NCI-H1048 (cell line): Measurements from ENCODE around the gene TRAF7.
"Not testable (repeated sequence)": the region's sequence is repeated elsewhere in the genome, so short reads cannot be mapped to it uniquely, and the experiment has no call there.

Experiments used
- DNase-seq: peaks from one replicate; lab custom pipeline; 2025; lab: John Stamatoyannopoulos, UW

TRAF7 gene

DNA sequence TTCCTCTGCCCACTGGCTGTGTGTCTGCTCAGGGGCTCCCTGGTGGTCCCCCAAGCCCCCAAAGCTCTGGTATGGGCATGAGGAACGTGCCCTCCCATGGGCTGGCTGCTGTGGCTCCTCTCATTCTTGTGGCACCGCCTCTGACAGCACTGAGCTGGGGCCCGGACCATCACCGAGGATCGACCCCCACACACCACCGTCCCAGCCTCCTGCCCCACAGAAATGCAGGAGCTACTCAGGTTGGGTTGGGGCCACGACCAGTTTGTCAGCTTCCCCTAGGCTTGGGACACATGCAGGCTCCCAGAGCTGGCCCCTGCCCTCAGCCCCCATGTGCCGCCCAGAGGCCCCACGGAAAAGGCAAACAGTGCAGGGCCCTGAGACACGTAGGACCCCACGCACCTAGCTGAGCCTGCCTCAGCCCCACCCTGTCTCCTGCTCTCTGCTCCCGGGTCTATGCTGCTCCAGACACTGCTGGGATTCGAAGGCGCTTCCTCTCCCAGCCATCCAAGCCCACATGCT lies 44.1 kb downstream of the TRAF7 start:
- no peak for DNase-seq

DNA sequence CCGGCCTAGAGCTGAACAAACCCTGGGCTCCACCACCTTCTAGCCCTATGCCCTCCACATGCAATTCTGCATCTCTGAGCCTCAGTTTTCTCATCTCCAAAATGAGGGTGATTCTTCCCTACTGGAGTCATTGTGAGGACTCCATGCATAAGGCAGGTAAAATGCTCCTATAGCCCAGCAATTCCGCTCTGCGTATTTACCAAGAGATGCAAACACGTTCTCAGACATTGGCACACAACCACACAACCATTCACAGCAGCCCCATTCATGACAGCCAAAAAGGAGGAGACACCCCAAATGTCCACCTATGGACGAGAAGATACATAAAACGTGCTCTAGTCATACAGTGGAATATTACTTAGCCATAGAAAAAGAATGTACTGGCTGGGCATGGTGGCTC lies 44.7 kb downstream of the TRAF7 start:
- DNase-seq: no peak

DNA sequence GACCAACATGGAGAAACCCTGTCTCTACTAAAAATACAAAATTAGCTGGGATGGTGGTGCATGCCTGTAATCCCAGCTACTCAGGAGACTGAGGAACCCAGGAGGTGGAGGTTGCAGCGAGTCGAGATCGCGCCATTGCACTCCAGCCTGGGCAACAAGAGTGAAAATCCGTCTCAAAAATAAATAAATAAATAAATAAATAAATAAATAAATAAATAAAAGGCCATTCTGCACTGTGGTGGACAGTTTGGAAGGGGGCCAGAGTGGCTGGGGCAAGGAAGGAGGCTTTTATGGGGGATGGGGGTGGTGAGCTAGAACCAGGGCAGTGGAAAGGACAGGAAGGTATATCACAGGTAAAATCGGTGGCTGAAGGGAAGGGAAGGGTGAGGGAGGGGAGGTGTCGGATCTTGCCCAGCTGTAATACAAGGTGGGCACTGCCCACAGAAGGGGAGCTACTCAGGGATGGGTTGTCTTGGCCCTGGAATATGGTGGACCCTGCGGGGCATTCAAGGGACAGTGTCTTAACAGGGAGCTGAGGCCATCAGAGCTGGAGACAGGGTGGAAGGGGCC lies 47.6 kb downstream of the TRAF7 start:
- DNase-seq: not testable (repeated sequence)

DNA sequence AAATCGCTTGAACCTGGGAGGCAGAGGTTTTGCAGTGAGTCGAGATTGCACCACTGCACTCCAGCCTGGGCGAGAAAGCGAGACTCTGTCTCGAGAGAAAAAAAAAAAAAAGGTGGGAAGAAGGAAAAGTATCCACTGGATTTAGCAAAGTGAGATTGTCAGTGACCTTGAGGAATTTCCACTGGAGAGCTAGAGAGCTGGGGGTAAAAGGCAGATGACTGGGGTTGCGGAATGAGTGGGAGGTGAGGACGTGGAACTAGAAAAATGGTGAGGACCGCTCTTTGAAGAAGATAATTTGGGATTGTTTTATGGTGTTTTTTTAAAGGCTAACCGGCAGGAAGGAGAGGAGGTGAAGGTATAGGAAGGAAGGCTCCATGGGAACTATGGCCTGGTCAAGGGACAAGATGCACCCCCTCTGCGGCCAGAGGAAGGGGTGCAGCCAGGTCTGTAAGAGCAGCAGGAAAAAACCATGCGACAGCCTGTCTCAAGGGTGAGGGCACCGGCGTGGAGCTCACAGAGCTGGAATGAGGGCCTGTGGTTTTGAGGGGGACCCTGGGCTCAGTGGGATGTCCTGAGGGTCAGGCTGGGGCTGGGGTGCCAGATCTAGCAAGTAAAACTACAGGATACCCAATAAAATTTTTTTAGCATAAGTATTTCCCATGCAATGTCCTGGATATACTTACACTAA lies 49.0 kb downstream of the TRAF7 start:
- no peak for DNase-seq

DNA sequence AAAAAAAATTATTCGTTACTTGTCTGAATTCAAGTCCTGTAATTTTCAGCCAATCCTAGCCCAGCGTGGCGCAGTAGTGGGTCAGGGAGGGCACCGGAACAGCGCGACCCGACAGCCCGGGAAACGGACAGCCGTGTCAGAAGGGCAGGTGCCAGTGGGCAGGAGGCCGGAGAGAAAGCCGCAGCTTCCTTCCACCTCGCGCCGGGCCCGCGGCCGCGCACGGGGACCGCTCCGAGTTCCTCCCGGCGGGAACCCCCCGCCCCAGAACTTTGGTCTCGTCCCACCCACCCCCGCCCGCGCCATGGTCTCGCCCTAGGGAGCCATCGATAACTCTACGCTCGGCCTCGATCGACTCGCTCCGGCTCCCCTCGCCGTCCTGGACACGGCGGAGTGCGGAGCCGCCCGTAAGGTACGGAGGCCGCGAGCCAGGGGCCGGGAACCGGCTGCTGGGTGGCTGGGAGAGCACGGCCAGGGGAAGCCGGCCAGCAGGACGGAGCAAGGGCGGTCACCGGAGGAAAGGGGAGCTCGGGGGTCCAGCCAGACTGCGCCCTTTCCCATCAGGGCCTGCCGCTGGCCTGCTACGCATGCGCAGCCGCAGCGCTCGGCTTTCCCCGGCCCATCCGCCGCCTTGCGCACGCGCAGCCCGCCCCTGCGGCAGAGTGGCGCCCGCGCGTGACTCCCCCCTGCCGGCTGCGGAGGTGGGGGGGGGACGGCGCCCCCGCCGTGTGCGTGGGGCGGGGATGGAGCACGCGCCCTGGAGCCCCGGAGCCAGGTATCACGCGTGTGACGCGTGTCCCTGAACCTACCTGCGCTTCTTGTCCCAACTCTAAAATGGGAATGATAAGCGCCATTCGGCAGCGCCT lies 49.8 kb downstream of the TRAF7 start, which contains the start of gene MLST8:
TSS of gene MLST8 (plus strand) at position 351 of the 863 bp plus-strand sequence. CDS start 632 bp downstream, outside the sequence.
- peak; percentile 25 for DNase-seq

DNA sequence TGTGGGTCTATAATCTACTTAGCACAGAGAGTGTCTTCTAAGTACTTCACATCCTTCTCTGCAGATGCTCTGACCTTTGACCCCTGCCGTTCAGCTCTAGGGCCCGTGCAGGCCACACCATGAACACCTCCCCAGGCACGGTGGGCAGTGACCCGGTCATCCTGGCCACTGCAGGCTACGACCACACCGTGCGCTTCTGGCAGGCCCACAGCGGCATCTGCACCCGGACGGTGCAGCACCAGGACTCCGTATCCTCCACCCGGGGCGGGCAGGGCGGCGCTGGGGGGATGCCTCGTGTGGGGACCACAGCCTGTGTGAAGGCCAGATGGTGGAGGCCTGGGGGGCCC lies 50.4 kb downstream of the TRAF7 start:
- DNase-seq: no peak

DNA sequence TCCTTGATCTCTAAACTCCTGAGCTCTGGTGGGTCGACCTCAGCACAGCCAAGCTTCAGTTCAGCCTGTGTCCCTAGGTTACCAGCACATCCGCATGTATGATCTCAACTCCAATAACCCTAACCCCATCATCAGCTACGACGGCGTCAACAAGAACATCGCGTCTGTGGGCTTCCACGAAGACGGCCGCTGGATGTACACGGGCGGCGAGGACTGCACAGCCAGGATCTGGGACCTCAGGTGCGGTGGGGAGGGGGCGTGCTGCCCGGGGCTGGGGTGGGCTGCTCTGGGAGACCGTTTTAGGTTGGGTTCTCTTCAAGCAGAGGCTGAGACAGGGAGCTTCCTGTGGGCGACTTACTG lies 50.8 kb downstream of the TRAF7 start:
- no peak for DNase-seq

DNA sequence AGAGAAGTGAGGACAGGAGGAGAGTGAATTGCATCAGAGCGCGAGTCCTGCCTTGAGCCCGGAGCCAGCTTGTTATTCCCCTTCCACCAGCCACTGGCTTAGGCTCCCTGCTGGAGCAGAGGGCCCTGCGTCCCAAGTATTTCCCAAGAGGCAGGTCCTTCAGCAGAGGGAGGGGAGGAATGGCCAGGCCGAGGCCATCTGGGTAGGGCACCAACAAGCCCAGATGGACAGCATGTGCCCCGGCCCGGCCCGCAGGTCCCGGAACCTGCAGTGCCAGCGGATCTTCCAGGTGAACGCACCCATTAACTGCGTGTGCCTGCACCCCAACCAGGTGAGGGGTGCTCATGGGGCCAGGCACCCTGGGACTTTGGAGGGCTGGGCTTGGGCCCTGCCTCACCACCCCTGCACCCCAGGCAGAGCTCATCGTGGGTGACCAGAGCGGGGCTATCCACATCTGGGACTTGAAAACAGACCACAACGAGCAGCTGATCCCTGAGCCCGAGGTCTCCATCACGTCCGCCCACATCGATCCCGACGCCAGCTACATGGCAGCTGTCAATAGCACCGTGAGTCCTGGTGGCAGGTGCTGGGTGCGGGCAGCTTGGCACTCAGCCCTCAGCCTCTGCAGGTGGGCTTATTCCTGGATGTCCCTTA lies 51.3 kb downstream of the TRAF7 start:
- DNase-seq: no peak

GRCh38 chr16:2207872-2208271 lies 52.3 kb downstream of the TRAF7 start:
- no peak for DNase-seq

GRCh38 chr16:2208308-2208707 lies 52.7 kb downstream of the TRAF7 start:
- DNase-seq: no peak

DNA sequence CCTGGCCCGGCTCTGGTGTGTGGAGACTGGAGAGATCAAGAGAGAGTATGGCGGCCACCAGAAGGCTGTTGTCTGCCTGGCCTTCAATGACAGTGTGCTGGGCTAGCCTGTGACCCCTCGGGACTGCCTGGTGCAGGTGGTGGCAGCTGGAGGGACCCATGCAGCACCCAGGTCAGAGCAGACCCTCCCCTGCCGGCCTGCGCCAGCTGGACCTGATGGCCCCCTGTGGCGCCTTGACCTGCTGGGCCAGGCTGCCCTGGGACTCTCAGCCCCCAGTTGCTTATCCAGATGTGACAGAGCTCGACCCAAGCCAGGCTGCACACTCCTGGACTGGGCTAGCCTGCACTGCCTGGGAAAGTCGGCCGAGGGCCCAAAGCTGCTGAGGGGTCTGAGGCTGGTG lies 53.2 kb downstream of the TRAF7 start:
- DNase-seq: no peak

DNA sequence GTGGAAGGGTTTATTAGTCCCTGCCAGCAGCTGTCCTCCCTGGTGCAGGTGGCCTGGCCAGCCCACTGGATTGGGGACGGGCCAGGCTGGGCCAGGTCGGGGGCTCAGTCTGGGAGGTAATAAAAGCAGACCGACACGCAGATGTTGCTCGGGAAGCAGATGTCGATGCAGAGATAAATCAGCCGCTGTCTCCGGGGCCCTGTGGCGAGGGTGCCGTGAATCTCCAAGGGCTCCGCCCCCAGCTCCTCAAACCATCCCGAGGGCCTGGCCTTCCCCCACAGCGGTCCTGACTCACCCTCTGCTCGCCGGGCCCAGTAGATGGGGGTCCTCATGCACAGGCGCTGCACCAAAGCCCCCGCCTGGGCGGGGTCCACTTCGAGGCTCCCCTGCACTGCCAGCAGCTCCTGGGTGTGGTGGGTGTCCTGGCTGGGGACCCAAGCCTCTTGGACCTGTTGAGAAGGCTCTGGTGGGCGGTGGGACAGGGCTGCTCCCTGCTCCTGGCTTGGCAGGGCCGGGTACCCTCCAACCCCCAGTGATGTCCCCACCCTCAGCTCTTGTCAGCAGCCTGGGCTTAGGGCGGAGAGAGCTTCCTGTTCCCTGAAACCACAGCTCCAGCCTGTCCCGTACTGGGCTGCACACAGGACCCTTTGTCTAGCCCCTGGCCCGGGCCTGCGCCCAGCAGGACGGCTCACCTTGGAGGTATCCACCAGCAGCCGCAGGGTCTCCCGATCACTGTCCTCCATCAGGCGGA lies 53.9 kb downstream of the TRAF7 start:
- DNase-seq: no peak

DNA sequence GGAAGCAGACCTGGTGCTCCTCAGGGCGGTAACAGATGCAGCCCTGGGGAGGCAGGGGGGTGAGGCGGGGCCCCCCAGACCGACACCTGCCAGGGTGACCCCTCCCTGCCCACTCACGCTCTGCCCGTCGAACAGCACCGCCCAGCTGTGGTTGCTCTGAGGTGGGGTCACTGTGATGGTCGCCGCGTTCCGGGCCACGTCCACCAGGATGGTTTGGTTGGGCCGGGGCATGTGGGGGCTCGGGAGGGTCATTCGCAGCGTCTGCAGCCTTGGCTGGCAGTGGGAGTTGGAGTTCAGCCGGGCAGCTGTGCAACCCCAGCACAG lies 54.4 kb downstream of the TRAF7 start:
- no peak for DNase-seq

- DNase-seq: no peak
Observed at GRCh38 chr16:2210386-2211365, 55.1 kb downstream of the TRAF7 start, which contains the start of gene BRICD5. Gene BRICD5, minus strand, starts transcription at chr16:2210863. Its CDS starts 30 bp downstream, at chr16:2210833.

DNA sequence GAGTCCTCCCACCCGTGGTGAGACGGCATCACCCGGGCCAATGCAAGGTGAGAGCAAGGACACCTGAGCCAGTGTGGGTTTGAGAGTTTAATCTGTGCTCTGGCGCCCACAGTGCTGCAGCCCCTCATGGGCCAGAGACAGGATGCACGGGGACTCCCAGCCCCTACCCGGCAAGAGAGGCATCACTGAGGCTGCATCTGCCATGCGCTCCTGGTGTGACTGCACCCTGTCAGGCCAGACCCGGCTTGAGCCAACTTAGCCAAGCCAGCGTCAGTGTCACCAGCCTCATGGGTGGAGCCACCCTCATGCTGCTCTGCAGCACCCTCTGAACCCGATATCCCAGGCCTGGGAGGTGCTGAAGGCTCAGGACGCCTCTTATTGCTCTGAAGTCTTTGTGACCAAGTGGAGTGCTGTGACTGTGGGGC lies 56.4 kb downstream of the TRAF7 start:
- no peak for DNase-seq

GRCh38 chr16:2212362-2213324 lies 57.1 kb downstream of the TRAF7 start:
- no peak for DNase-seq

DNA sequence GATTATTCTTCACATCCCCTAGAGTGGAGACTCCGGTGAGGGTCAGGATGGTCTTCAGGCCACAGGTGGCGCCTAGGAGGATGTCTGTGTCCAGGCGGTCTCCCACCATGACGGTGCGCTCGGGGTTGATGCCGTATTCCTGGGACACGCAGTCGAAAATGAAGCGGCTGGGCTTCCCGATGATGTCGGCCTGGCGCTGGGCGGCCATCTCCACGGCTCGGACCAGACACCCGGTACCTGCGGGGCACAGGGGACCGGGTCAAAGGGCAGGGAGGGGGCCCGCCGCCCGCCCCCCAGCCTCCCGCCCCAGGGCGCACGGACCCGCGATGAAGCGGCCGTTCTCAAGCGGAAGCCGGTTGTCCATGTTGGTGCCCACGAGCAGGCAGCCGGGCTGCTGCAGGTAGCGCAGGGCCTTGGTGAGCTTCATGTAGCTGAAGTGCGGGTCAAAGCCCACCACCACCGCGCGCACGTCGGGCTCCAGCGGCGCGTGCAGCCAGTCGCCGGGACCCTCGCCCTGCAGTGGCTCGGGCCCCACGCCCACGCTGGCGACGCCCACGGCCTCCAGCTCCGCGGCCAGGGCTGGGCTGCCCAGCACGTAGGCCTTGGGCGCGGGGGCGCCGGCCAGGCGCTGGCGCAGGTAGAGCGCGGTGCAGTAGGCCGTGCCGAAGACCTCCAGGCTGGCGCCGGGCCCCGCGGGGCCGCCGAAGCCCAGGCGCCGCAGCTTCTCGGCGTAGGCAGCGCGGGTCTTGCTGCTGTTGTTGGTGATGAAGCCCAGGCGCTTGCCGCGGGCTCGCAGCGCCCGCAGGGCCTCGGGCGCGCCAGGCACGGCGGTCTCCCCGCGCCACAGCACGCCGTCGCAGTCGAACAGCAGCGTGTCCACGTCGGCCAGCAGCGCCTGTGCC lies 58.5 kb downstream of the TRAF7 start:
- no peak for DNase-seq

- DNase-seq: no peak
Observed at GRCh38 chr16:2214719-2214968, 59.1 kb downstream of the TRAF7 start, which contains the start of gene PGP. Gene PGP, minus strand, starts transcription at chr16:2214840. Its CDS starts 63 bp downstream, at chr16:2214777.
